Ectodermal cell (in vitro differentiated cells): ENCODE measurements around the gene FBXO8.

Experiments
- H3K27ac ChIP-seq: 2 replicates; pipeline ENCODE4 v1.7.0; 2013; ENCODE audit warnings: mild to moderate bottlenecking, low read depth, low read length; ENCODE audit not compliant: insufficient read depth, poor library complexity, severe bottlenecking
- H3K27me3 ChIP-seq: 2 replicates; pipeline ENCODE4 v1.7.0; 2013; ENCODE audit warnings: mild to moderate bottlenecking, low read length; ENCODE audit not compliant: insufficient read depth, control insufficient read depth, poor library complexity, severe bottlenecking
- H3K36me3 ChIP-seq: one replicate; pipeline ENCODE4 v1.7.0; 2013; ENCODE audit warnings: low read length; ENCODE audit not compliant: control insufficient read depth, insufficient read depth
- H3K4me1 ChIP-seq: one replicate; pipeline ENCODE4 v1.7.0; 2013; ENCODE audit warnings: low read length; ENCODE audit not compliant: control insufficient read depth, insufficient read depth
- H3K4me3 ChIP-seq: 2 replicates; pipeline ENCODE4 v1.7.0; 2013; ENCODE audit warnings: low read depth, low read length, control low read depth; ENCODE audit not compliant: insufficient read depth
- H3K9me3 ChIP-seq: 2 replicates; pipeline ENCODE4 v1.7.0; 2013; ENCODE audit warnings: mild to moderate bottlenecking, low read length, moderate library complexity; ENCODE audit not compliant: control insufficient read depth
- WGBS, 2 experiments: methylation state at CpG; one replicate each; pipeline ENCODE4 v1.1.7; 2013; ENCODE audit warnings: missing lambda C conversion rate in 2 of 2; 5-methylcytosine and 5-hydroxymethylcytosine counted together

FBXO8 gene

GRCh38 chr4:174224550-174224949, 58.9 kb downstream of the FBXO8 start:
- peaks cover 36% of the 10 kb centered on the region for H3K27me3 ChIP-seq
- 67 to 80% methylated on average over 1 of the region's 1 CpG for WGBS, 2 experiments

GRCh38 chr4:174222266-174222872, 61.1 kb downstream of the FBXO8 start:
- H3K4me3 ChIP-seq: no peak overlapping the region
- no peak overlapping the region for H3K27ac ChIP-seq
- H3K9me3 ChIP-seq: no peaks in the 10 kb centered on the region
- WGBS, 2 experiments: 10 to 40% methylated on average over 2 to 3 of the region's 4 CpGs
- H3K36me3 ChIP-seq: no peaks in the 10 kb centered on the region
- peaks cover 54% of the 10 kb centered on the region for H3K27me3 ChIP-seq
- peaks cover 2% of the 10 kb centered on the region for H3K4me1 ChIP-seq

More at GRCh38 chr4:174224550-174224949, 58.9 kb downstream of the FBXO8 start:
- Histone ChIP-seq H3K4me1 (no peaks in the 10 kb centered on the region), H3K4me3 (no peak overlapping the region), H3K36me3 (no peaks in the 10 kb centered on the region), H3K27ac (no peak overlapping the region), H3K9me3 (no peaks in the 10 kb centered on the region)

GRCh38 chr4:174218127-174218790, 65.2 kb downstream of the FBXO8 start:
- H3K4me3 ChIP-seq: no peak overlapping the region
- no peaks in the 10 kb centered on the region for H3K36me3 ChIP-seq
- peaks cover 90% of the 10 kb centered on the region for H3K27me3 ChIP-seq
- H3K4me1 ChIP-seq: peaks cover 16% of the 10 kb centered on the region
- H3K9me3 ChIP-seq: no peaks in the 10 kb centered on the region
- WGBS, 2 experiments: 3 to 5% methylated on average over 24 to 25 of the region's 26 CpGs
- no peak overlapping the region for H3K27ac ChIP-seq

- Histone ChIP-seq H3K36me3 (no peaks in the 10 kb centered on the region), H3K4me1 (peaks cover 16% of the 10 kb centered on the region), H3K27ac (no peak overlapping the region), H3K4me3 (no peak overlapping the region), H3K27me3 (peaks cover 97% of the 10 kb centered on the region), H3K9me3 (no peaks in the 10 kb centered on the region)
- 1 to 3% methylated on average over 41 of the region's 41 CpGs for WGBS, 2 experiments
Measured at GRCh38 chr4:174217273-174218126, 66.0 kb downstream of the FBXO8 start.

- 8 to 10% methylated on average over 15 of the region's 15 CpGs for whole genome bisulfite sequencing, 2 experiments
- Histone ChIP-seq H3K36me3 (no peaks in the 10 kb centered on the region), H3K9me3 (no peaks in the 10 kb centered on the region), H3K27ac (no peak overlapping the region), H3K4me3 (no peak overlapping the region), H3K4me1 (peaks cover 16% of the 10 kb centered on the region), H3K27me3 (peaks cover 100% of the 10 kb centered on the region)
Measured at GRCh38 chr4:174216799-174217272, 66.6 kb downstream of the FBXO8 start.

GRCh38 chr4:174215961-174216680, 67.3 kb downstream of the FBXO8 start:
- Histone ChIP-seq H3K4me3 (no peak overlapping the region), H3K9me3 (no peaks in the 10 kb centered on the region), H3K36me3 (no peaks in the 10 kb centered on the region), H3K27me3 (peaks cover 100% of the 10 kb centered on the region), H3K27ac (no peak overlapping the region), H3K4me1 (peaks cover 16% of the 10 kb centered on the region)
- WGBS, 2 experiments: 7% methylated on average over 10 to 11 of the region's 11 CpGs

GRCh38 chr4:174215057-174215456, 68.4 kb downstream of the FBXO8 start:
- Histone ChIP-seq H3K27ac (no peak overlapping the region), H3K27me3 (peaks cover 100% of the 10 kb centered on the region), H3K36me3 (no peaks in the 10 kb centered on the region), H3K4me3 (no peak overlapping the region), H3K9me3 (no peaks in the 10 kb centered on the region), H3K4me1 (peaks cover 16% of the 10 kb centered on the region)
- whole genome bisulfite sequencing, 2 experiments: 9 to 13% methylated on average over 1 to 2 of the region's 5 CpGs

GRCh38 chr4:174214101-174214878, 69.2 kb downstream of the FBXO8 start:
- WGBS, 2 experiments: 0 to 1% methylated on average over 44 of the region's 47 CpGs
- peak overlapping the region; percentile 11 for H3K4me3 ChIP-seq
- peaks cover 16% of the 10 kb centered on the region for H3K4me1 ChIP-seq
- peaks cover 100% of the 10 kb centered on the region for H3K27me3 ChIP-seq
- no peaks in the 10 kb centered on the region for H3K9me3 ChIP-seq
- H3K27ac ChIP-seq: no peak overlapping the region
- H3K36me3 ChIP-seq: no peaks in the 10 kb centered on the region

- 2% methylated on average over 16 of the region's 16 CpGs for WGBS, 2 experiments
Measured at GRCh38 chr4:174213731-174214100, 69.8 kb downstream of the FBXO8 start.

More at GRCh38 chr4:174213731-174214100, 69.8 kb downstream of the FBXO8 start:
- peaks cover 100% of the 10 kb centered on the region for H3K27me3 ChIP-seq
- peaks cover 16% of the 10 kb centered on the region for H3K4me1 ChIP-seq
- no peaks in the 10 kb centered on the region for H3K36me3 ChIP-seq
- H3K4me3 ChIP-seq: no peak overlapping the region
- no peak overlapping the region for H3K27ac ChIP-seq
- no peaks in the 10 kb centered on the region for H3K9me3 ChIP-seq
